HepG2 (cell line): Measurements from ENCODE around the gene SRCIN1.
"Not testable (repeated sequence)": the region's sequence is repeated elsewhere in the genome, so short reads cannot be mapped to it uniquely, and the experiment has no call there.

Experiments
- EEA1 ChIP-seq: sonication (generic); formaldehyde crosslinking; IDR thresholded peaks from 2 replicates; pipeline ENCODE4 v1.5.1; 2020; ENCODE audit warnings: mild to moderate bottlenecking, missing genetic modification reagents, borderline replicate concordance
- ISL2 ChIP-seq: sonication (generic); formaldehyde crosslinking; IDR thresholded peaks from 2 replicates; pipeline ENCODE4 v1.5.0; 2020; ENCODE audit warnings: missing genetic modification reagents
- PCBP2 ChIP-seq: fragments of 200-400 bp; formaldehyde crosslinking; optimal IDR thresholded peaks from 2 replicates; pipeline ENCODE3; 2018; ENCODE audit warnings: low read length, low read depth; ENCODE audit not compliant: poor library complexity, severe bottlenecking
- POLR2A ChIP-seq, 2 experiments: IDR thresholded peaks; 2 replicates each; pipeline ENCODE4 v1.6.1; 2011; ENCODE audit warnings: low read depth in 2 of 2, low read length in 2 of 2, mild to moderate bottlenecking in 1 of 2, moderate library complexity in 1 of 2; ENCODE audit not compliant: insufficient read depth in 1 of 2
- POLR2AphosphoS5 ChIP-seq: IDR thresholded peaks from 2 replicates; pipeline ENCODE4 v1.6.1; 2012; ENCODE audit warnings: low read depth, low read length
- SP140L ChIP-seq: sonication (generic); formaldehyde crosslinking; IDR thresholded peaks from 2 replicates; pipeline ENCODE4 v1.4.0; 2020; ENCODE audit warnings: missing genetic modification reagents, borderline replicate concordance
- ZNF317 ChIP-seq: sonication (generic); formaldehyde crosslinking; IDR thresholded peaks from 2 replicates; pipeline ENCODE4 v1.5.0; 2020; ENCODE audit warnings: mild to moderate bottlenecking, missing genetic modification reagents
- ZNF468 ChIP-seq: sonication (generic); formaldehyde crosslinking; IDR thresholded peaks from 2 replicates; pipeline ENCODE4 v1.8.0; 2022; ENCODE audit warnings: mild to moderate bottlenecking, moderate library complexity, missing genetic modification reagents

DNA sequence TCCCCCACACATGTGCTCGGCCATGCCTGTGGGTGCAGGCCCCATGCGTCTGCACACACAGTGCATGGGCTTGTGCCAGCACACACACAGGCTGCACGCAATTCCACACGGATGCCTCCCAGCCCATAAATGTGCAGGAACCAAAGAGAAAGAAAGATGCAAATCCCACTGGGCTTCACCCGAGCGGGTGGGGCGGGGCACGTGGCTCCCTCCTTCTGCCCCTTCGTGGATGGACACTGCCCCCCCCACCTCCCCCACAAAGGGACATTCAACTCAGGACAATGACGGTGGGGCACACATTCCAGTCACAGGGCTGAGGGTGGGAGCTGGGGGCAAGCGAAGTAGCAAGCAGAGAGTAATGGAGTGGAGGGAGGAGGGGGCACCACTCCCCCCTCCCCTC is 74.9 kb downstream of the SRCIN1 start:
- not testable (repeated sequence) for TF ChIP-seq PCBP2; EEA1; POLR2AphosphoS5; ZNF468; POLR2A (IDR thresholded peaks at IDR 0.05; ENCODE audit: insufficient read depth in 1 of 2, low read depth in 2 of 2, low read length in 2 of 2); ISL2; SP140L (CRISPR knock-in tag); ZNF317
